DMS79 treated with DMSO at 0.1 percent for 48 hours (cell line): ENCODE measurements around the gene IKZF3.
A peak's percentile ranks its signal among the peaks of the same experiment; 100 is the strongest.

Source experiments
- DNase-seq: peaks from one replicate; lab custom pipeline; 2025; lab: John Stamatoyannopoulos, UW

Gene IKZF3

DNA sequence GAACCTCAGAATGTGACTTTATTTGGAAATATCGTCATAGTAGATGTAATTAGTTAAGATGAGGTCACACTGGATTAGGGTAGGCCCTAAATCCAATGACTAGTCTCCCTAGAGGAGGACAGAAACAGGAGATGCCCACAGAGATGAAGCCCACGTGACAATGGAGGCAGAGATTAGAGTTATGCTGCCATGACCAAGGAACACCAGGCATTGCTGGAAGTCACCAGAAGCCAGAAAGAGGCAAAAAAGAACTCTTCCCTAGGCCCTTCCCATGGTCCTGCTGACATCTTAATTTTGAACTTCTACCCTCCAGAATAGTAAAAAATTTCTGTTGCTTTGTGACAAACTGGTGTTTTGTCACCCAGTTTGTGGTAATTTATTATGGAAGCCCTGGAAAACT, 49.6 kb downstream of the IKZF3 start:
- DNase-seq, result no peak

DNA sequence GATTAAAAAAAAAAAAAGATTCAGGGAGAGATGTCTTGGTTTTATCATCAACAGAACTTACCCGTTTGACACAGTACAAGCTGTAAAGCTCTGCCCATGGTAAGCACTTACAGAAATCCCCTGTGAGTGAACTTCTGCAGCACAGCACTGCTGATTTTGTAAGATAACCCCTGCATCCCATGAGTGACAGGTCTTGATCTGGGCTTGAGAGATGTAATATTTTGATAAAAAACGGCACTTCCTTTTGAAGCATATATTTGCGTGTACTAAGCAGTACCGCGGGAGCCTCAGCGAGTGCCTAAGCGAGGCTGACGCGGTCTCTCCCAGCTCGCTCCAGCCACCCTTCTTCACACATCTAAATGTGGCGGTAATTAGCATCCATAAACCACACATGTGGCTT, 50.5 kb downstream of the IKZF3 start:
- DNase-seq, result no peak

DNA sequence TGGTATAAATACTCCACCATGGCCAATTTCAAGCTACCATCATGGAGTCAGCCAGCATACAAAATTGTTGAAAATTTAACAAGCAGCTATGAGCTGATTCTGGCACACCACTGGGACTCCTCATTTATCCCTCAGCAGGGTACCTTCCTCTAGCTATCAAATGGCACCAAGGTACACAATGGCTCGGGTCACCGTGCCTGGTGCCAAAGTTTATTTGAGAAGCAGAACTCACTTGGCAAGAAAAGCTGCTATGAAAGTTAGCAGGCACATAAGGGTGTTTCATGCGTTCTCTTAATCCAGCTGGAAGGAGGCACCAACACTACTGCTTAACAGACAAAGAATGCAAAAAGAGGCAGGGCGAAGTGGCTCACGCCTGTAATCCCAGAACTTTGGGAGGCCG, 51.6 kb downstream of the IKZF3 start:
- DNase-seq, result peak; percentile 80

DNA sequence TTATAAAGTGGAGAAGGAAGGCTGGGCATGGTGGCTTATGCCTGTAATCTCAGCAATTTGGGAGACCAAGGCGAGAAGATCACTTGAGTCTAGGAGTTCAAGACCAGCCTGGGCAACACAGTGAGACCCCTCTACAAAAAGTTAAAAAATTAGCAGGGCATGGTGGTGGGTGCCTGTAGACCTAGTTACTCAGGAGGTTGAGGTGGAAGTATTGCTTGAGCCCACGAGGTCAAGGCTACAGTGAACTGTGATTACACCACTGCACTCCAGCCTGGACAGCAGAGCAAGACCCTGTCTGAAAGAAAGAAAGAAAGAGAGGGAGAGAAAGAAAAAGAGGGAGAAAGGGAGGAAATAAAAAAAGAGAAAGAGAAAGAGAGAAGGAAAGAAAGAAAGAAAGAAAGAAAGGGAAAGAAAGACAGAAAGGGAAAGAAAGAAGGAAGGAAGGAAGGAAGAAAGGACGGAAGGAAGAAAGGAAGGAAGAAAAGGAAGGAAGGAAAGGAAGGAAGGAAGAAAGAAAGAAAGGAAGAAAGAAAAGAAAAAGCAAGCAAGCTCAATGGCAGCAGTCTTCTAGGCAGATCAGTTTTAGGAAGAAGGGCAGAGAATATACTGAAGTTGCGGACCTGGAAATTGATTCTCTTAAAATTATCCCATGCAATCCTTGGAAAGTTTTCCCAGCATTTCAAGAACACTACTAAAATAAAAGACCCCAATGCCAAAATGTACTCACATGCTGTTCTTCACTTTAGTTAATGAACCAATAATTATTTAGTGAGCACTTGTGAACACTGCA, 53.0 kb downstream of the IKZF3 start:
- DNase-seq, result peak; percentile 55

DNA sequence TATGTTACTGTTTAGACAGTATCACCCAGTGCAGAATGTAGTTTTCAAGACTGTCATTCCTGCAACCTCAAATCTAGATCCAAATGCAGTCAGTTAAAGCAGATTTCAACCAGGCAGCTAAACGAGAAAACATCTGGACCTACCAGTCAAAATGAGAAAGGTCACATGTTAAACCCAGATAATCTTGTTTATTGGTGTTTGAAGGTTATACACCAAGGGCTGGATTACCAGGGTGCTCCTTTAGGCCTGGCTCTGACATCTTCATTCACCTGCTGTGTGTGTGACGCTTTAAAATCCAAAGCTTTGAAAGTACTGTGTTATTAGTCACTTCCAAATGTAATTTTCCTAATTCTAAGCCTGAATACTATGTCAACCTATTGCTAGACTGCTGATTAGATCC, 54.9 kb downstream of the IKZF3 start:
- DNase-seq, result no peak

DNA sequence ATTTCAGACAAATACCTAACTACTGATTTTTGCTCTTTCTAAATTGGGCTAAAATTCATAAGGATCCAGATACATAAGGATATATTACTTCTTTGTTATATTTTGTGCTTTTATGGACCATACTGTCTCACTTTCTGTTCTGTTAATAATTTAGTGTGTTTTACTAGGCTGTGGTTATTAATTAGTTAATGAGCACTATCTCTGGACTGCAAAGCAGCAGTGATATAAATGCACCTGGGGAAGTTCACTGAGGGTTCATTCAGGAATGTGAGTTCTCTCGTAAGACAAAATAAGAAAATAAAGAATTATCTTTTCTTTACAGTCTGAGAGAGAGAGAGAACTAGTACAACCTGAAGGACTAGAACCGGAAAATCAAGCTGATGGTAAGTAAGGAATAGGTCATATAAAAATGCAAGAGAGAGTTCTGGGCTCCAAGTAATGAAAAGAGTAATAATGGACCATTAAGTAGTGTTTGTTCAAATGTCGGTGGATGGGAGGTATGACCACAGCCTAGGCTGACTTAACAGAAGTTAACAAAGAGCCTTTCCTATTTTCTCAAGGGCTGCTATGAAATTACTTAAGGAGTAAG, 55.6 kb downstream of the IKZF3 start:
- peak; percentile 65 for DNase-seq

DNA sequence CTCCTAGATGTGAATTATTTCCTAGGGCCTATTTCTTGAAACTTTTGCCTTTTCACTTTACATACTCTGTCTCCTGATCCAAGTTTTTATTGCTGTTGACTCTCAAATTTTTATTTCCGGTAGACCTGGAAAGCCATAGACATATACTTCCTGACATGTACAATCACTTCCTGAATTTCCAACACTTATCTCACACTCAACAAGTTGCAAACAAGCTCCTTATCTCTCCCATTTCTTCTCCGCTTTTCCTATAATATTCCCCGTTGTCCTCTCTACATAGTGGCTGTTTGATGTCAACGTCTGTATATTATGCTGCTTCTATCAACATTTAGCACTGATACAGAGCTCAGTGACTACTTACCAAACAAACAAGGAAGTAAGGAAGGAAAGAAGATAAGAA, 59.3 kb downstream of the IKZF3 start:
- DNase-seq, result no peak

DNA sequence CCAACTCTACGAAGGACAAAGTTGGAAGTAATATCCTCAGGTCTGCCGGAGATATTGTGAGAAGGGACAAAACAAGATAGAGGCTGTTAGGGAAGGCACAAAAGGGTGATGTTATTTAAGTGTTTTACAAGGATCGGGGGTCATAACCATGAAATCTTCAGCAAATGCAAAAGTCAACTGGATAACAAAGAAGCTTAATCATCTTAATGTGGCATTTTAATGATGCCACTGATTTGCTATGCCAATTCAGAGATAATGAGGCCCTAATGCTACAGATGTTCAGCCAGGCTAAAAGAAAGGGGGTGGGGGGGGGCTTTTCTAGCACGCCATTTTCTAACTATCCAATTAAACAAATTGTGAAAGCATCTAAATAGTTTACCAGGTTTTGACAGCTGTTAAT, 63.1 kb downstream of the IKZF3 start:
- peak; percentile 96 for DNase-seq

DNA sequence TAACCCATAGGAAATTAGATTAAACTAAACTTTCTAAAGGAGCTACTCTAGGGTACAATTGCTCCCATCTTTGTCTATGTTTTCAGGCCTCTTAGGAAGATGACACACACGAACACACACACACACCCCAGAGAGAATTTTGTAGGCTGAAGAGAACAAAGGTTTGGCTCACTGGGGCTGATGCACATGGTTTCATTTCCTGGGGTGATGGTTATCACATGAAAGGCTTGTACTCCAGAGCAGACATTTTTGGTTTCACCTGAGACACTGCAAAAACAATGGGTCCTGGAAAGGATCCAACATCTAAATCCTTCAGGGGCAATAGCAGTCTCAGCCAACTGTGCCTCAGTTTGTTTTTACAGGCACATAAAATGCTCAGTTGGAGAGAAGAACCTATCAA, 63.6 kb downstream of the IKZF3 start:
- peak; percentile 97 for DNase-seq

DNA sequence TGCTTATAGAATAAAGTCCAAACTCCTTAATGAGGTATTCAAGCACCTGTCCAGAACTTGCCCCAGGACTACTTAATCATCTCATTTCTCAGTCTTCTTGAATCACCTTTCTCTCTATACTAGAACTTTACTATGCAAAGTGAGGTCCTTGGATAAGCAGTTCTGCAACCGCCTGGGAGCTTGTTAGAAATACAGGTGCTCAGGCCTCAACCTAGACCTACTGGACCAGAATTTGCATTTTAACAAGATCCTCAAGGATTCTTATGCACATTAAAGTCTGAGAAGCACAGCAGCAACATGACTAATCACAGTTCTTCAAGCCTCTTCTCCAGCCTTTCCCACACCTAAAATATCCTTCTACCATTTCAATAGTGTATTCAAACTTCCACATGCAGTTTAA, 64.7 kb downstream of the IKZF3 start:
- peak; percentile 59 for DNase-seq

DNA sequence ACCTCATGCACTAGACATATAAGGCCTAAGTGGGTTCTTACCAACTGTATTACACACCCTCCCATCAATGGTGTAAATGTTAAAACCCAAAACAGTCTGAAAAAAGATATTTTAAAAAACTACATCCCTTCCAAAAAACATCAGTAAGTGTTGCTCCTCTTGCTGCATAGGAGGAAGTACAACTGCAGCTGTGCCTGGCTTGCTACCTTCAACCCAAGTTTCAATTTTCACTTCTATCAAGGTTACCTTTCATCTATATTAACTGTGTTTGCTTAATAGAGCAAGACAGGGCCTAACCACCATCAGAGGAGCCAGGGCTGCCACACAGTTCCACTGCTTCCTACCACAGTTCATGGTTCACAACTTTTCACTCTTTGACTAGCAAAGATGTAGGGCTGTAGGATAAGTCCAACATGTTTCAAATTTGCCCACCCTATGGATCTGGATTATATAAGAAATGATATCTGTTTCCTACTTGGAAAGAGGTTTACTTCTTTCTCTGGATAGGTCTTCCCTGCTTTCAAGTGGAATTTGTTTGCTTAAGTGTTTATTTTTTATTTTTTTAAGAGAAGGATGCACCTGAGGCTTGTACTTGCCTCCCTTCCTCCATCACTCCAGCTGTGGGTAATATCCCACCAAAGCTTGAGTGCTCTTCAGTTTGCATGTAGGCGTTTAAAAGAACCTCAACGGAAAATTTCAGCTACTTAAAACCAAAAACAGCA, 69.7 kb downstream of the IKZF3 start:
- peak; percentile 98 for DNase-seq

DNA sequence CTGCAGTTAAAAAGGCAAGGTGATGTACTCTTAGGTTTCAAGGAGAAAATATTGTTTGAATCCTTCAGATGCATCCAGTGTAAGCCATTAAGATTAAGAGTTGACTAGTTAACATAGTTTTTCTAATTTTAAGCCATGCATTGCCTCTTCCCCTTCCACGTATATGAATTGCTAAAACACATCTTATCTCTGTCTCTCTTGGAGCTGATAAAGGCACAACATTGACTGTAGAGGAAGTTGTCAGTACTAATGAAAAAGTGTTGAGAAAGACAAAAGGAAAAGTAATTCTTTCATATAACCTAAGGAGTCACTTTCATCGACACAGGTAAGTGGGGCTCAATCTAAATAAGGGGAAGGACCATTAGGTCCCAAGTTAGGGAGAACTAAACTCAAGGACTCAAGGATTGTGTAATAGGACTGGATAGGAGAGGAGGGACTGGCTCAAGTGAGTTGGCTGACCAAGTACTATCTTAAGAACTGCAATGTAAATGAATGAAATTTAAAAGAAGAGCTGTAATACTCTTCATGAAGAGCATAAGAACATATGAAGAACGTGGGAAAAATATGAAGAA, 70.7 kb downstream of the IKZF3 start:
- DNase-seq, result no peak

DNA sequence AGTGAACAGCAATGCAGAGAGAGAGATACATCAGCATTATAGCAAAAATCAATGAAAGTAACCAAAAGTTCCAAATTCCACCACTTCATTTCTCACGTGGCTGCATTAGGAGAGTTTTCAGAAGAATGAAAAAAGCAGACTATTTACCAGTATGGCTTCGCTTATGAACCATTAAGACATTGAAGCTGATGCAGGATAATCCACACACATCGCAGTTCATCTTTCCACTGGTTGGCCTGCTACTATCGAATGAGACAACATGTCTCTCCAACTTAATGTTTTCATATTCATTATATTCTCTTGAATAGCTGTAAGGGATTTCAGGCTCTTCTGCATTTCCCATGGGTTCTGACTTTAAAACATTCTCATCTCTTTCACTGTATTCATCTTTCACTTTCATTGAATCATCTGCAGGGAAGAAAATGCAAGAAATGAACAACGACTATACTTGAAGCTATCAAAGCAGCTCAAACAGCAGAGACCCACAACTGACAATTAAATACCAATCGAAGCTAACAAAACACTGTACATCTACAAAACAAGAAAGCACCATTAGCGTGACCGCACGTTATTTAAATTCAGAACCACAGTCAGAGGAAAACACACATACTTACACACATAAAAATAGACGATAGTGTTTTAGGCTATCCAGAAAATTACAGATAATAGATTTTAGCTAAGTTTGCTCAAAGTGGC, 71.4 kb downstream of the IKZF3 start:
- DNase-seq, result peak; percentile 22

DNA sequence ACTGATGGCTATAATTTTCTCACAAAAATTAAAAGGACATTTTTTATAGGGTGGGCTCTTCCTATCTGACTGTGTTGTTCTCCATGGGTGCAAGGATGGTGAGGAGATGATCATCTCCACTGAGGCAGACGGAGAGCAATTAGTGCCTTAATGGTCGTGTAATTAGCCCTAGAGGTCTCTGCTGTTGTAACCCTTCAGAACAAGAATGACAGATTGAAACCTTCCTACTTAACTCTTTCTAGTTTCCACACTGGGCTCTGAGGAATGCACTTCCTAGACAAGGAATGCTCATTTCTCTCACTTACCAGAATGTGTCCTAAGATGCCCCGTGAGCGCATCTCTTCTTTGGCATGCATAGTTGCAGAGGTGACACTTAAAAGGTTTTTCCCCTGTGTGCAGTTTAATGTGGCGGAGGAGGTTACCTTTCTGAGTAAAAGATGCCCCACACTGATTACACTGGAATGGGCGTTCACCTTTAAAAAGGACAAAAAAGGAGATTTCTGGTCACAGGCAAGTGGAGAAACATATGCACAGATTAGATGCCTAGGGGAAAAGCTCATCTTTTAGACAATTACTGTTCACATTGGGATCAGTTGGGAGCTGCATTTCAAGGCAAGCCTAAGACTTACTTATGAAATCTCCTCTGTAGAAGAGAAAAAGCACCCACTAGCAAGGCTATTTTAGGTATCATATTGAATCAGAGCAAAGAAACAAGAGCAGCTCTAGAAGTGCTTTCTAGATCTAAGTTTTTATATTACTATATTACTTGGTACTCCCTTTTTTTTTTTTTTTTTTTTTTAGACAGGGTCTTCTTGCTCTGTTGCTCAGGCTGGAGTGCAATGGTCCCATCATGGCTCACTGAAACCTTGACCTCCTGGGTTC, 72.8 kb downstream of the IKZF3 start:
- DNase-seq, result no peak

DNA sequence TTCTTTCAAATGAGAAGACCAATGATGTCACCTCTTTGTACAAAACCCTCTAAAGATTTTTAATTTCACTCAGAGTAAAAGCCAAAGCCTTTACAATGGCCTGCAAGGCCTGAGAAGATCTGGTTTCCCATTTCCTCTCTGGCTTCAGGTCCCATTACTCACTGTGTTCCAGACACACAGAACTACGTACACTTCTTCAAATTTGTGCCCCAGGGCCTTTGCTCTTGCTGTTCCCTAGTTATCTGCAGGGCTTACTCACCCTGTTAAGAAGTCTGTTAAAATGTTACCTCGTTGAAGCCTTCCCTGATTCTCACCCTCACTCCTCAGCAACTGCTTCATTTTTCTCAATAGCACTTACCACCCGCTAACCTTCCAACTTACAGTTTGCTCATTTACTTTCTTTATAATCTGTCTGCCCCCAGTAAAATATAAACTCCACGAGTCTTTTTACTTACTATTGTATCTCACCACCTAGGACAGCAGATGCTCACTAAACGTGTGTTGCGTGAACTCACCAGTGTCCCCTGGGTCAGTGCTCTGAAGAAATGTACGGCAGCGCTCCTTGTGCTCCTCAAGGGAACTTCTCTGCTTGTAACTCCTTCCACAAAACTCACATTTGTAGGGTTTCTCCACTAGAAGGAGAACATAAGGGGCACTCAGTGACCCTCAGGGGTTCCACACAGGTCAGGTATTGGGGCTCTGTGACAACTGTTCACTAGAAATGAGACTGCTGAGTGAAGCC, 76.2 kb downstream of the IKZF3 start:
- no peak for DNase-seq

DNA sequence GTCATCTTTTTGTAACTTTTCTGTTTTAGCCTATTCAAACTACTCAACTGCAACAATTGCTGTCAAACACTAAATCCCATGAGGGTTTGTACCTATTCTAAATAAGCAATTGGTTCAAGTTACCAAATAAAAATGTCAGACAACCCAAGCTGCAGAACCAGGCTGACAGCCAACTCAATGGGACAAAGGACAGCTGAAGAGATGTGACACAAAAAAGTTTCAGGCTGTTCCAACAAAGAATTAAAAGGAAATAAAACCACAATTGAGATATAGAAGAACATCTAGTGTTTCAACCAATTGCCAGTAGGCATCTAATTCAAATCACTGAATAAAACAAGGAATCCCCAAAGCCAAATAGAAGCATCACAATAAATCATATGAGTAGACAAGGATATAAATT, 77.1 kb downstream of the IKZF3 start:
- peak; percentile 77 for DNase-seq

DNA sequence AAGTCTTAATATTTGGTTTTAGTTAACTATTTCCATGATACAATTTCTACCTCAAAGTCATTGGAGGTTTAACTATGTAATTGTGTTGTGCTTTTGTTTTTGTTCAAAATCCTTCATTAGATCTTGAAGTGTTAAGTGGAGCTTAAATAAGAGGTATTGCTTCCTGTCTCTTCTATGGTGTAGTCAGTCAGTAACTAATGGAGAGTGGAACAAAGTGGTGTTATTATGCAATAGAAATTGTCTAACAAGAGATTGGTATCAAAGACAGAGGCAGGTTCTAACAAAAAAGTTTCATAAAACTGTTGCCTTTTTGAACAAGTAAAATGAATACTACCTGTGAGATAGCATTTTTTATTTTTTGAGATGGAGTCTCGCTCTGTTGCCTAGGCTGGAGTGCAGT, 81.1 kb downstream of the IKZF3 start:
- peak; percentile 36 for DNase-seq

DNA sequence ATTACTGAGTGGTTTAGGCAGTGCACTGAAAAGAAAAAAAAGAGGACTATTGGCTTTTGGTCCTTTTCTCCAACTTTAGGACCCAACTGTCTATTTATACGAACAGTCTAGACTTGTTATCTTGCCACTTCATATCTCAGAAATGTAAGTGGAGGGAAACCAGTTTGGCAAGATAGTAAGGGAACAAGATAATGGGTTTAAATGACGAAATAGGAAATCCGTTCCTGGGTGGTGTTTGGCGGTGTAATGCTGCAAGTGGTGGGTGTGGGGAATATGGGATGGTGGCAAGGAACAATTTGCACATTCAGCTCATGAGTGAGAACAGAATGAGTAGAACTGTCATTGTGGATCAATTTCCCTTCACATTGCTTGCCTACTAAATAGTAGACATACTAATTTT, 81.6 kb downstream of the IKZF3 start:
- DNase-seq, result peak; percentile 76

DNA sequence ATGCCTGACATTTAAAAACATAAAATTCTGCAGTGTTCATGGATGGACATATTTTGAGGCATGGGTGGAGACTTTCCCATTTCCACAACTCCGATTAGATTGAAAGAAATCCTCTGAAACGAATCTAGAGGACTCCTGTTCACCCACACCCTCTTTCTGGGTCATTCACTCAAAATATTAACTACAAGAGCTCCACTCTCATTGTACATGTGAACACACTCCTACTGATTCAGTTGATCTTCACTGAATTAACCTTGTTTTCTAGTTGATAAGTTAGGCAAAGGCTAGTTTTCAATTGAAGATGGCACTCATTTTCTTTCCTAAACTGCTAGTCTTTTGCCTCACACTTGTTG, 82.3 kb downstream of the IKZF3 start:
- no peak for DNase-seq

DNA sequence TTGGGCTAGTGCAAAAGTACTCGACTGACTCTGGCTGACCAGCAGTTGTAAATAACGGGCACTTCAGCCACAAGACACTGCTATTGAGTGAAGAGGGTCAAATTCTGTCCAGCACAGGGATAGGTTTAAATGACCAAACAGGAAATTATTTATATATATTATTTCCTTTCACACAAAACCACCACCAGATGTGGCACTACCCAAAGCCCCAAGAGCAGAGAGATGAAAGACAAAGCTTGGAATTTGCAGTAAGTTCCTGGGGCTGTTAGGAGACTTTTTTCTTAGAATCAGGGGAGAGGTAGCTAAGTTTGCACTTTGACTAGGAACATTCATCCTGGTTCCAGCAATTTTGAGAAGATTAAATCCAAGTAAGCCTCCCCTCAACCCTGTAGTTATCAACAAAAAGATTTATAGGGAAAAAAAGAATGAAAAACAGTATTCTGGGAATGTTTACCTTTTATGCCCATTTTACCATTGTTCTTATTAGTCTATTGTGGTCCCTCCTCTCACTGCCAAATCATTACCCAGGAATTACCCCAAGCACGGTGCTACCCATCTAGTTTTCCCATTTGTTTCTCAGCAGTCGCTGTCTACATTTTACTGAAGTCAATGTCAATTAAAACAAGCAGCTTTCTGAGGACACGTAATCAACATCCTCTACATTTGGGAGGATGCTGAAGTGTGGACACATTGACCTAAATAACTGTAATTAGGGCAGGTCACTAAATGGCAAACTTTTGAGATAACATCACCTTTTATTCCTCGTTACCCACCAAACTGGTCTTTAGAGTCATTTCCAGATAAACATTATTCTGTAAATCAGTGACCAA, 82.9 kb downstream of the IKZF3 start:
- DNase-seq, result no peak
